NCI-H146 treated with DMSO at 0.1 percent for 48 hours (cell line): ENCODE results near the gene ZNF786.
A peak's percentile ranks its signal among the peaks of the same experiment; 100 is the strongest.
"Not testable (repeated sequence)": the region's sequence is repeated elsewhere in the genome, so short reads cannot be mapped to it uniquely, and the experiment has no call there.

Experiments used
- DNase-seq: peaks from one replicate; lab custom pipeline; 2025; ENCODE audit not compliant: unreplicated experiment; lab: John Stamatoyannopoulos, UW

Gene ZNF786

GRCh38 chr7:149031353-149031910 lies 59.1 kb downstream of the ZNF786 start:
- no peak for DNase-seq

- DNase-seq: not testable (repeated sequence)
Observed at GRCh38 chr7:149030439-149030838, 60.1 kb downstream of the ZNF786 start.

GRCh38 chr7:149028346-149029109 lies 62.0 kb downstream of the ZNF786 start, which contains the start of gene PDIA4:
TSS of gene PDIA4 (minus strand) at chr7:149028505. CDS start at chr7:149028408, 97 bp downstream.
- peak; percentile 98 for DNase-seq

- no peak for DNase-seq
Observed at GRCh38 chr7:149027611-149028345, 62.7 kb downstream of the ZNF786 start.

- DNase-seq: no peak
Observed at GRCh38 chr7:149027055-149027454, 63.5 kb downstream of the ZNF786 start.

- DNase-seq: no peak
Observed at GRCh38 chr7:149023662-149024061, 66.9 kb downstream of the ZNF786 start.

GRCh38 chr7:149022756-149023360 lies 67.7 kb downstream of the ZNF786 start:
- no peak for DNase-seq

GRCh38 chr7:149021725-149022062 lies 68.8 kb downstream of the ZNF786 start:
- no peak for DNase-seq

GRCh38 chr7:149020483-149020882 lies 70.0 kb downstream of the ZNF786 start:
- no peak for DNase-seq
